NOMO-1 (cell line): ENCODE data around the gene GNPTG.
"Not testable (repeated sequence)": the region's sequence is repeated elsewhere in the genome, so short reads cannot be mapped to it uniquely, and the experiment has no call there.

Experiments
- DNase-seq, 2 experiments: peaks; one replicate each; lab custom pipeline; 2025; ENCODE audit not compliant: unreplicated experiment in 2 of 2; lab: John Stamatoyannopoulos, UW

The GNPTG gene

DNA sequence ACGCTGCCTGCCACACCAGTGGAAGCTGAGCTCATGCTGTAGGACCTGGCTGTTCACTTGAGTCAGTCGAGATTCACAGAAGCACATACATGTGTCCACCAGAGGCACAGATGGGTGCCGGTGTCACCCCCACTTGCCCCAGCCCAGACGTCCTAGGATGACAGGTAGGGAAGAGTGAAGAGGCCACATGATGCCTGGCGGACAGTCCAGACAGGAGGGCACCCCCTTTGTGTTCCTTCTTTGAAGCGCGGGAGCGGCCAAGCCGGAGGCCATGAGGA lies 33.5 kb upstream of the GNPTG start:
- no peak for DNase-seq

DNA sequence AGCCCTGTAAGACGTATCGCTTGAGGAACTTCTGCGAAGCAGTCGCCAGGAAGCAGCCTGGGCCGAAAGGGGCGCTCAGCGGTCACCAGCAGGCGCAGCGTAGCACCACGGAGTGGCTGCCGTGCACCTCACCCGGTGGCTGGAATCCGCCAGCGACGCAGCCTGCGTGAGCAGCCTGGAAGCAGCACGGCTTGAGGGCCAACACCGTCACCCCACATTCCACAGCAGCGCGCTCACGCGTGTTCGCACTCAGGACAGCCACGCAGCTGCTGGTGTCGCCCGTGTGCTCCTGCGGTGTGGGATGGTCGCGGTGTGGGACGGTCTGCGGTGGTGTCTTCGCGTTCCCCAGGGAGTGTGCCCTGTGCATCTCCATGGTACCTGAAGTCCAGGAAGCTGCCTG lies 32.7 kb upstream of the GNPTG start:
- DNase-seq, result no peak

GRCh38 chr16:1320097-1320496 lies 31.6 kb upstream of the GNPTG start:
- no peak for DNase-seq

- DNase-seq, result no peak
These were observed 31.0 kb upstream of the GNPTG start for GRCh38 chr16:1320658-1321240.

GRCh38 chr16:1322407-1322806 lies 29.3 kb upstream of the GNPTG start:
- DNase-seq, result no peak

GRCh38 chr16:1323296-1324239 lies 28.2 kb upstream of the GNPTG start:
- no peak for DNase-seq

DNA sequence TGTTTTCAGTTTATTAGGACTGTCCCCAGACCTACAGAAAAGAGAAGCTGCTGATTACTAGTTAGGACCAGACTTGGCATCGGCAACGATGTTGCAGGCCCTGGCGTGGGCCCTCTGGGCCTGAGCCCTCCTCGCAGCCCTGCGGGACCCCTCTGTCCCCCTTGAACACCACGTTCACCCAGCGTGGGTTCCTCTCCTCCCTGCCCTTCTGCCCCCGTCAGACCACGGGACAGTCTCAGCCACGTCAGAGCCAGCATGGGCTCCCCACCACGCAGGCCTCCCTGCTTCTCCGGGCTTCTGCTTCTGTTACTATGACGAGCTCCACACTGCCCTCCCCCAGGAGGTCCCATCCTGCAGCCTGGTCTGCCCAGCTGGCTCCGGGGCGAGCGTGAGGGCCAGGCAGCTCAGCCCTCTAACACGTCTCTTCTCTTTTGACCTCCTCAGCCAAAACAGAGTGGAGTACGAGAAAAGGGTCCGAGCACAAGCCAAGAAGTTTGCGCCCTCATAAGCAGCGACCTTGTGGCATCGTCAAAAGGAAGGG lies 27.4 kb upstream of the GNPTG start:
- DNase-seq, result no peak

DNA sequence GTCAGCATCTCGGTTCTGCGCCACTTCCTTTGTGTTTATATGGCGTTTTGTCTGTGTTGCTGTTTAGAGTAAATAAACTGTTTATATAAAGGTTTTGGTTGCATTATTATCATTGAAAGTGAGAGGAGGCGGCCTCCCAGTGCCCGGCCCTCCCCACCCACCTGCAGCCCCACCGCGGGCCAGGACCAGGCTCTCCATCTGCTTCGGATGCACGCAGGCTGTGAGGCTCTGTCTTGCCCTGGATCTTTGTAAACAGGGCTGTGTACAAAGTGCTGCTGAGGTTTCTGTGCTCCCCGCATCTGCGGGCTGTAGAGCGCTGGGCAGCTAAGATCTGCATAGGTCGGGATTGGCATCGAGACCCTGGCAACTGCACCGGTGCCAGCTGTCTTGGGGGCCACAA lies 26.5 kb upstream of the GNPTG start:
- no peak for DNase-seq

DNA sequence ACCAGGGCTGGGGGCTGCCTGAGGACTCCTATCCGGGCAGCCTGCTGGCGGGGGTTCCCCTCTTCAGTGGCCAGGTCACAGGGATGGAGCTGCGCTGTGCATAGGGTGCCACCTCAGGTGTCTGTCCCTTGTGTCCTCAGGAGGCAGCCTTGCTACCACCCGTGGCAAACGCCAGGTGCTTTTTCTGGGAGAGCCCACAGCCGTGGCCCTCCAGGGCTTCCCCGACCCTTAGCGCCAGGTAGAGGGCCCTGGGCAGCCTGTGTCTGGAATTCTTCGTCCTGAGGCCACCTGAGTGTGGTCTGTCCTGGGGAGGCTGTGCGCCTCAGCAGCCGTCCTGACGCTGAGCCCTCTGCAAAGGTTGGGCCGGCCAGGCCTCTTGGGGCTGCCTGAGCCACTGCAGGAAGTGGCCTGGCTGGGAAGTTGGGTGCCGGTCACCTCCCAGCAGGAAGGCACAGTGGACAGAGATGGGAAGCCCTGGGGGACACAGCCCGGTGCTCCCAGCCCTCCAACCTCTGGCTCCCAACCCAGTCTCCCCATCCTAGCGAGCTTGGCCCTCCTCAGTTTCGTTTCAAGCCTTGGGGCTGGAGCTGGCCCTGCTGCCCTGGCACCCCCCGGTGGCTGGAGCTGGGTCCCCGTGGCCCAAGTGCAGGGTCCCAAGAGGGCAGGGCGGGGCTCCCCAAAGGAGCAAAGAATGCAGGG lies 25.9 kb upstream of the GNPTG start:
- no peak for DNase-seq

DNA sequence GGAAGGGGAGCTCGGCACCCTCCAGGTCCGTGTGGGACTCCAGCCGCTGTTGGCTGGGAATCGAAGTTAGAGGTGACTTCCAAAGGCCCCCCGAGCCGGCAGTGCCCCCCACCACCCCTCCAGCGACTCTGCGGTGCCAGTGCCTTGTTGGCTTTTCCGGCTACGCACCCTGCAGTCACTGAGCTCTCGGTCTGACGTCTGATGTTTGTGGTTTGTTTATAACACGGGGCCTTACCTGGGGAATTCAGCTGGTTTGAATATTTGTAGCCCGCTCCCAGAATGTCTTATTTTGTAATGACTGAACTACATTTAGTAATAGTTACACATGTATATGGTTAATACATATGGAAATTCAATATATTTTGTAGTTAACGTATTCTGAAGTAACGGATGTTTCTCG lies 25.3 kb upstream of the GNPTG start:
- no peak for DNase-seq

DNA sequence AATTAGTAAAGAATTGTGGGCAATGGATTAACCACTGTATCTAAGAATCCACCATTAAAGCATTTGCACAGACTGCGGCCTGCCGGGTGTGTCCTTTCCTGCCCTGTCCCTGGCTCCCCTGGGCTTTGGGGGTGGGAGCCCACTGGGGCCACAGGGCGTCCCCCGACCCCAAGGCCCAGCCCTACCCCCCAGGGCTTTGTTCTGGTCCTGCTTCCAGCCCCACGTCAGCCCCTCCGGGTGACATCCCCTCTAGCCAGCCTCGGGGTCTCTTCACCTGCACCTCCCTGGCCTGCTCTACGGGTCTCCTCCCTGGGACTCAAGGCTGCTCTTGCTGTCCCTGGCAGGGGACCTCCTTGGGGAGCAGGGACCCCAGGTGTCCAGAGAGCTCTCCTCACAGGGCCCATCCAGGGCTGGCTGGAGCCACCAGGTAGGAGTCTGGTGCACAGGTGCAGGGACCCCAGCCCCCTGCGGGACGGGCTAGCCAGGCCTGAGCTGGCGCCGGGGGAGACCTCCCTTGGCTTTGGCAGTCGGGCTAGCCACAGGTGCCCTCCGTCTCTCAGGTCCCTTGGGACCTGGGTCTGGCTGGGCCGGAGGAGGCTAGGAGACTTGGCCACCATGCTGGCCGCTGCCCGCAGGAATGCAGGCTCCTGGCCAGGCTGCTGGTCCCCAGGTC lies 24.6 kb upstream of the GNPTG start:
- DNase-seq, result no peak

- no peak for DNase-seq
These were observed 24.1 kb upstream of the GNPTG start for GRCh38 chr16:1327619-1327947.

DNA sequence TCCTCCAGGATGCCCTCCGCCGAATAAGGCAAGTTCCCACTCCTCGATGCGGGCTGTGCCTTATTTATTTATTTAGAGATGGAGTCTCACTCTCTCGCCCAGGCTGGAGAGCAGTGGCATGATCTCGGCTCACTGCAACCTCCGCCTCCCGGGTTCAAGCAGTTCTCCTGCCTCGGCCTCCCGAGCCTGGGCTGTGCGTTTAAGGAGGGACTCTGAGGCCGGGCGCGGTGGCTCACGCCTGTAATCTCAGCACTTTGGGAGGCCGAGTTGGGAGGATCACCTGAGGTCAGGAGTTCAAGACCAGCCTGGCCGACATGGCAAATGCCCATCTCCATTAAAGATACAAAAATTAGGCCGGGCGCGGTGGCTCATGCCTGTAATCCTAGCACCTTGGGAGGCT lies 23.6 kb upstream of the GNPTG start:
- not testable (repeated sequence) for DNase-seq

GRCh38 chr16:1328961-1329360 lies 22.8 kb upstream of the GNPTG start:
- not testable (repeated sequence) for DNase-seq

- no peak for DNase-seq
These were observed 21.3 kb upstream of the GNPTG start for GRCh38 chr16:1330260-1330914.

GRCh38 chr16:1330931-1331711 lies 20.6 kb upstream of the GNPTG start:
- DNase-seq, result no peak

GRCh38 chr16:1331712-1332617 lies 19.8 kb upstream of the GNPTG start:
- peak in 1 of 2 experiments; percentile 53 for DNase-seq

DNA sequence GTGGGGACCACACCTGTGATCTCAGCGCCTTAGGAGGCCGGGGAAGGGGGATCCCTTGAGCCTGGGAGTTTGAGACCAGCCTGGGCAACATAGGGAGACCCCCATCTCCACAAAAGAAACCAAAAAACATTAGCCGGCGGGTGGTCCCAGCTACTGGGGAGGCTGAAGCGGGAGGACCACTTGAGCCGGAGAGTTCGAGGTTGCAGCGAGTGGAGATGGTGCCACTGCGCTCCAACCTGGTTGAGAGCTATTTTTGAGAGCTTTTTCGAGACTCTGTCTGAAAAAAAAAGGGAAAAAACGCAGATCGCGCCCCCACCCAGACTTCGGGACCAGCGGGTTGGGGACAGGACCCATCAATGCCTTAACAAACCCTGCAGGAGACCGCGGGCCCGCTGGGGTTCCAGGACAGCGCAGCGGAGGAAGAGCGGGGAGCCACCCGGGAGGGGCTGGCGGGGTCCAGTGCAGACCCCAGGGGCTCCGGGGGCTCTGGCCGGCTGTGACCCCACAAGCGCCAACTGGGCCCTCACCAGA lies 19.0 kb upstream of the GNPTG start:
- no peak for DNase-seq
